ENCODE results near the gene PBX3.

The PBX3 gene

GRCh38 chr9:125749287-125749935, 2.2 kb downstream of the PBX3 start:
- TF ChIP-seq CTCF (IDR thresholded peaks at IDR 0.05; ENCODE audit: low read depth, low read length): no peak
- H3K4me3 ChIP-seq (ENCODE audit: low read depth, low read length): peak overlapping the region; percentile 85

GRCh38 chr9:125749951-125750626, 2.9 kb downstream of the PBX3 start:
- TF ChIP-seq CTCF (IDR thresholded peaks at IDR 0.05; ENCODE audit: low read depth, low read length): no peak
- H3K4me3 ChIP-seq (ENCODE audit: low read depth, low read length): peak overlapping the region; percentile 27; the same call in 1 of the 2 replicates

GRCh38 chr9:125750627-125751011, 3.4 kb downstream of the PBX3 start:
- no peak for TF ChIP-seq CTCF (IDR thresholded peaks at IDR 0.05; ENCODE audit: low read depth, low read length)
- peak overlapping the region; percentile 27; the same call in 1 of the 2 replicates for H3K4me3 ChIP-seq (ENCODE audit: low read depth, low read length)

GRCh38 chr9:125752070-125752628, 5.0 kb downstream of the PBX3 start:
- no peak for TF ChIP-seq CTCF (IDR thresholded peaks at IDR 0.05; ENCODE audit: low read depth, low read length)

GRCh38 chr9:125754096-125754495, 6.9 kb downstream of the PBX3 start:
- H3K4me3 ChIP-seq (ENCODE audit: low read depth, low read length): no peak overlapping the region
- TF ChIP-seq CTCF (IDR thresholded peaks at IDR 0.05; ENCODE audit: low read depth, low read length): no peak

More at GRCh38 chr9:125752070-125752628, 5.0 kb downstream of the PBX3 start:
- H3K4me3 ChIP-seq (ENCODE audit: low read depth, low read length): no peak overlapping the region

- TF ChIP-seq CTCF (IDR thresholded peaks at IDR 0.05; ENCODE audit: low read depth, low read length): no peak
- H3K4me3 ChIP-seq (ENCODE audit: low read depth, low read length): no peak overlapping the region
Observed at GRCh38 chr9:125755340-125755739, 8.2 kb downstream of the PBX3 start.

- H3K4me3 ChIP-seq (ENCODE audit: low read depth, low read length): no peak overlapping the region
- TF ChIP-seq CTCF (IDR thresholded peaks at IDR 0.05; ENCODE audit: low read depth, low read length): no peak
Observed at GRCh38 chr9:125756518-125756917, 9.3 kb downstream of the PBX3 start.

Data from WI38 (cell line).